Fibroblast of skin of back (primary cell): ENCODE data around the gene GPC5.
"Not testable (repeated sequence)": the region's sequence is repeated elsewhere in the genome, so short reads cannot be mapped to it uniquely, and the experiment has no call there.

Experiments used
- DNase-seq: peaks from one replicate; pipeline ENCODE4 v3.0.0-alpha.2; 2013

Gene GPC5

DNA sequence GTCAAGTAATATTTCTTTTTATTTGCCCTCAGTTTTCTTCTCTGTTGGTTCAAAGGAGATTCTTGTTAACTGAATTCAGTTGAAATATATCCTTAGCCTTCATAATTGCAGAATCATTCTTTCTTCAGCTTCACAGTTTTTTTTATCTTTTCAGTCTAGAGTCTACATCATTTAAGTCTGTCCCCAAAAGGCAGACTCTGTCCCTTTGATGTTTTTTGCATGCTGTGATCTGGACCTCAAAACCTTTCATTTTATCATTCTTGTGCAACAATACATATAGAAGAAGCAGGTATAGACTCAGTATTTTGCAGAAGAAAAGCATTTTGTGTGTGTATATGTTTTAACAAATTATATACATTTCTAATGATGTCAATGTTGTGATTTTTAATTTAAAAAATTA lies 1093.4 kb downstream of the GPC5 start:
- no peak for DNase-seq

DNA sequence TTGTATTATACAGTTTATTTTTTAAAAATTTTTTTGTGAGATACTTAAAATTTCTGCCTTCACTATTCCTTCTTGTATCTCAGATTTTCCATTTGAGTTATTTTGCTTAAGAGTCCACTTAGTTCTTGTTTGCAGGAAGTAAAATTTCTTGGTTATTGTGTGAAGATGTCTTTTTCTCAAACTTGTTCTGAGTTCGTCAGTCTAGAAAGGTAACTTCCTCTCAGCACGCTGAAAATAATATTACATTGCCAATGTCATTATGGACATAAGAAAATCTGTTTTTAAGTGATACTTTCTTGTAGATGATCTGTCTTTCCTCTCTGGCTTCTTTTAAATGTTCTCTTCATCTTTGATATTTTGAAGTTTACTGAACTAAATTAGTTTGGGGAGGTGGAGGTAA lies 1096.5 kb downstream of the GPC5 start:
- no peak for DNase-seq

- DNase-seq: no peak
These were observed 1101.8 kb downstream of the GPC5 start for GRCh38 chr13:92500192-92500591.

DNA sequence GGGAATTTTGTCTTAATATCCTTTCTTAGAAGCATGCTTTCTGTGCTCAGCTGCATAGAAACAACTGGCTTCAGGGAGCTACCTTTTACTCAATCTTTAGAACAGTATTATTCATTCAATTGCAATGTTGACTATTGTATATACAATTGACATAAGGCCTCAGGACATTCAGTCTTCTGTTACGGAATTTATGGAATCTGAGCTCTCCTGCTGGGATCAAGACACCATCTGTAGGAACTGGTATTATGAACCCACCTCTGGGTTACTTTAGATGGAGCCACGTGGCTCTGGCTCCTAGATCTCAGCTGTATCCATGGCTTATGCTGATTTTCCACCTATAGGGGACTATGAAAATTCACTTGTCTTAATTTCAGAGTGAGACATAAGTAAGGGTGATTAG lies 1112.0 kb downstream of the GPC5 start:
- DNase-seq: peak; percentile 62

DNA sequence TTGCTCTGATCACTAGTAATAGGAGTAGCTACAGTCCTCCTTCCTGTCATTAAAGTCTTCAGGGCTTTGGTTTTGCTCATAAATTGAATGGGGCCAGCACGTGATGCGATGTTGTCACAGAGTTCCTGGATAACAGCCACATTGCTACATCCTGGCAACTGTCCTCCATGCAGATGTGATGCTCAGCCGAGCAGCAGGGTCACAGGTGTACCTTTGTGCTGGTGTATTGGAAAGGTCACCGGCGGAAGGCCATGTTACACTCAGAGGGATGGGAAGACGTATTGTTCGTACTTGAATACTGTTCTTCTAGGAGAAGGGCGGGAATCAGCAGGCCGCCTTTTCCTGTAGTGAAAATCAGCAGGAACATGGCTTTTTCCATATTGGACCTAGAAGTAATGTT lies 1114.4 kb downstream of the GPC5 start:
- no peak for DNase-seq

- peak; percentile 16 for DNase-seq
These were observed 1115.3 kb downstream of the GPC5 start for GRCh38 chr13:92513672-92514071.

GRCh38 chr13:92514420-92515125 lies 1116.2 kb downstream of the GPC5 start:
- no peak for DNase-seq

GRCh38 chr13:92516878-92517277 lies 1118.5 kb downstream of the GPC5 start:
- DNase-seq: not testable (repeated sequence)

- not testable (repeated sequence) for DNase-seq
These were observed 1120.2 kb downstream of the GPC5 start for GRCh38 chr13:92518622-92519021.

GRCh38 chr13:92530364-92530763 lies 1131.9 kb downstream of the GPC5 start:
- no peak for DNase-seq

DNA sequence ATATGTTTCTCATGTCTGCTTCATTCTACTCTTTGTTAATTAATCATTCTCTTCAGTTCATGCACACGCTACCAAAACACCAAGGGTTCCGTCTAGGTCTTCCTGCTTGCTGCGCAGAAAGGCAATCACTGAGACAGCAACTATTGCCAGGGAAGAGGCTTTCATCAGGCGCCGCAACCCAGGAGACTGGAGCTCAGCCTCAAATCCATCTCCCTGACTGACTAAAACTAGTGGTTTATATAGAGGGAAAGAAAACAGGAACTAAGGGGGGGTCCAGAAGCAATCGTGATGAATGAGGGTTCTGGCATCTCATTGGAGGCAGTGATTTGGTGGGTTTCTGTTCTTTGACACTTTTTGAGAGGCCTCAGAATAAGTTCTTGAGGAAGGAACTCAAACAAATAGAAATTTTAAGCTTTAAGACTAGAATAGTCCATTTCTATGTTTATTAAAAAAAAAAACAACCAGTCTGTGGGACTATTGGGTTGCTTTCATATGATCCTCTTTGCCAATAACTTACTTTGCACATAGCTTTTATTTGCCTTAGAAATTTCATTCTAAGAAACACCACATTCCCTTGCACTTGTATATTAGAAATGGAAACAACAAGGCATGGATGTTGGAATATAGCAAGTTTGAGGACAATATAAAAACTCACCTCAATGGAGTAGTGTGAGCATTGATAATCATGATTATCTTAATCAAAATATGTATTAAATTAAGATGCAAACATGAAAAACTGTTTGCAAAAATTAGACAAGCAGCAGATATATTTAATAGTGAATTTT lies 1137.0 kb downstream of the GPC5 start:
- DNase-seq: no peak

DNA sequence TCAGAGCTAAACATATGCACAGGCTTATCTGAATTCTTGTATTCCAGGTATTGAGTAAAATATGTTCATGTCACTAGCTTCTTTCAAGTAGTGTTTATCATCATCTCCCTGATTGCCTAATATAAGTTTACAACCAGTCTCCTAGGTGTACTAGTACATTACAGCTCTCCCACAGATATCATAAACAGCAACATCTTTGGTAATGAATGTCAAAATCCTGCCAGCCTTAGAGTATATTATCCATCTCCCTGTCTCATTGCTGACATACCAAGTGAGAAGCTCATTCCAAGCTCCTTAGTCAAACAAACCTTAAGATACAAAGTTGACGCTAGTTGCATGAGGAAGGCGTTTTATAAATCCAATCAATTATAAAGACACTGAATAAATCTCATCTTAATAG lies 1139.0 kb downstream of the GPC5 start:
- DNase-seq: no peak

DNA sequence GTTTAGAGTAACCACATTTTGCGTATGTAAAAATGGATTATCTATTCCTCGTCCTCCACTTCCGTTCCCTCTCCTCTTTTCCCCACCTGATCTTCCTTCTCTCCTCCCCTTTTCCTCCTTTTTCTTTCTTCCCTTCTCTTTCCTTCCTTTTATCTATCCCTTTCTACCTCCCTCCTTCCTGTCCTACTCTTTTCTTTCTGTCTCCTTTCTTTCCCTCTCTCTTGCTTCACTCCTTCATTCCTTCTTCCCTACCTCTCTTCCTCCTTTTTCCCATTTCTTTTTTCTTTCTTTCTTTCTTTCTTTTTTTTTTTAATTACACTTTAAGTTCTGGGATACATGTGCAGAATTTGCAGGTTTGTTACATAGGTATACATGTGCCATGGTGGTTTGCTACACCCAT lies 1139.7 kb downstream of the GPC5 start:
- no peak for DNase-seq

DNA sequence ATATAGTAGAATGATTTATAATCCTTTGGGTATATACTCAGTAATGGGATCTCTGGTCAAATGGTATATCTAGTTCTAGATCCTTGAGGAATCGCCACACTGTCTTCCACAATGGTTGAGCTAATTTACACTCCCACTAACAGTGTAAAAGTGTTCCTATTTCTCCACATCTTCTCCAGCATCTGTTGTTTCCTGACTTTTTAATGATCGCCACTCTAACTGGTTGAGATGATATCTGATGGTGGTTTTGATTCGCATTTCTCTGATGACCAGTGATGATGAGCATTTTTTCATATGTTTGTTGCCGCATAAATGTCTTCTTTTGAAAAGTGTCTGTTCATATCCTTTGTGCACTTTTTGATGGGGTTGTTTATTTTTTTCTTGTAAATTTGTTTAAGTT lies 1140.7 kb downstream of the GPC5 start:
- DNase-seq: not testable (repeated sequence)

DNA sequence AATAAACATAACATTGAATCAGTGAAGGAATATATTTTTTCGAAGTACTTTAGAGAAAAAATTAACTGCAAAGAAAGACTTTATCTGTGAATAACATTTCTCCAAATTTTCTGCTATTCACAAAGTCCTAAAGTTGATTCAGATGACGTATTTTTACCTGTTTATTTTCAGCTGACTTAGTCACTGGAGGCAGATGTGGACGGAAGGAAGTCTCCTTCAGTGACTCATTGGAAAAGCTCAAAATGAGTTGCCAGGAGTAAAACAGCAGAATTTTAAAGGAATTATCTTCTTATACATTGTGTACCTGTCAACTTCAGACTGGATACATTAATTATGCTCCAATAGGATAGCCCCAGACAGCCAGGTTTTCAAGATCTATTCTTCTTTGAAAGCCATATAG lies 1148.8 kb downstream of the GPC5 start:
- peak; percentile 0 for DNase-seq

DNA sequence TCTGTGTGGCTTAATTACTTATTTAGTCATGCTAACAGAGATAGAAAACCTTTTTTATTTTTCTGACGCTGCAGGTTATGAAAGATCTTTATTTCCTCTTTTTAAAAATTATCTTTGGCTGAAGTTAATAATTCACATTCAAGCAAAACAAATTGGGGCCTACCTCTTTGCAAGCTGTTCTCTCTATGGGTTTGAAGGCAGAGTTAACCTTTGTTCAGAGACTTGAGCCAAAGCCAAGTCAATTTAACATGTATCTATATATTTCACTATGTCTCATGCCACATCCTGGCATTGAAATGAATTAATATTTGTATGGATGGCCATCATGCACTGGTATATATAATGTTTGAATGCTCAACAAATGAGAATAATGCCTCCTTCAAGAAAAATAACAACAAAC lies 1150.9 kb downstream of the GPC5 start:
- DNase-seq: no peak

- no peak for DNase-seq
These were observed 1155.2 kb downstream of the GPC5 start for GRCh38 chr13:92553470-92554114.

DNA sequence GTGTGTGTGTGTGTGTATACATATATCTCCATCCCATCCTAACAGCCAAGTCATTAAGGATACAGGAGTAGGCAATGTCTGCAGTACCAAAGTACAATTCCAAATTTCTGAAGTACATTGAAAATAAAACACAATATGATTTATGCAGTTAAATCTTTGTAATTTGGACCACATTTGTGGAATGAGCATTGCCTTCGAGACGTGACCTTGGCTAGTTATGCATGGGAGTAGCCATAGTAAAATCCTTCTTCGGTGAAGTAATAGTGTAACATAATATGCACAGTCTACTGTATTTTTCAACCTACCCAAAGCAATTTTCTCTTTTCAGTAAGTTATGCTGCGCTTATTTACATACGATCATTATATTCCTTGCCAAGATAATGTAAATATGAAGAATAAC lies 1162.5 kb downstream of the GPC5 start:
- DNase-seq: no peak

DNA sequence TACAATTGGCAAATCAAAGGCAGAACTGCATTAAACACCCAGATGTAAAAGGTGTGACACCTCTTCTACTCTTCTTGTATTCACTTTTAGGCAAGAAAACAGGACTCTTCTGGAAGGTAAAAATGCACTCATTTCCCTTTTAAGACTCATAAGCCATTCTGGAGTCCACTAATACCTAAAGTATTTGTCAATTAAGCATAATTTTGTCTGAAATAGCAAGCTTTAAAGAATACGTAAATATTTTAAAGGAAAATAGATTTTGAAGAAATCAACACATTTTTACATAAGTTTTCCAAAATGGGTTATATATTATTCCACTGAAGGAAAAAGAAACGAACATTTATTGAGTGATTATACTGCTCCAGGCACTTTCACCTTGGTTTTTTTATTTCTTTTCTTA lies 1166.5 kb downstream of the GPC5 start:
- DNase-seq: no peak

DNA sequence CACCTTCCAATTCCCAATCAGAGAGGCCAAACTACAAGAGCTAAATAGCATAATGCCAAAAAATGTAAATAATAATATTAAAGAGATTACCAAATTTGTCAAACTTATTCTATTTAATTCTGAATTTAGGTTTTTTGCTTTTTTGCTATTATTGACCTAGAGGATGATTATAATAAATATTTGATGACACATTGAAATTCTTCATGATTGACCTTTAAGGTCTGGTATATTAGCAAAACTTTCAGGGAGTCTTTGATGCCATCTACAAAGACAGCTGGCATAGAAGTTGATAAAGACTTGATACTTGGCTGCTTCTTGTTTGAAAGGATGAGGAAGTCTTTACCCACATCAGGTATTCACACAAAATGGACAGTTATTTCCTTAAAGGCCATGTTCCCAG lies 1168.3 kb downstream of the GPC5 start:
- DNase-seq: no peak

DNA sequence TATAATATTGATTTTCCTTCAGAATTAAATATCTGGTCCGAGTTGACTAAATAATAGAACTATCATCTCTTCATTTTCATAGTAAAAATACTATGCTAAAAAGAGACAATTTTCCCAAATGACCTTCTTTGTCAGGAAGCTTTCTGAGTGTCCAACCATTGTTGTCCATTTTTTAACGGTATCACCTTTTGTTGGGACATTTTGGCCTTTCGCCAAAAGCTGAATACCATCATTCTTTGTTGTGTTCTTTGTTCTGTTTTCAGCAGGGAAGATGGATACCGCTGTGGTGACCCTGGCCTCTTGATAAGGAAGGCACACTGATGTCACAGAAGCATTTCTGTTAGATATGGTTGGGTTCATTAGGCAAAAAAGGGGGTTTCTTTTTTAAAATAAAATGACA lies 1173.8 kb downstream of the GPC5 start:
- DNase-seq: no peak

- DNase-seq: peak; percentile 29
These were observed 1175.1 kb downstream of the GPC5 start for GRCh38 chr13:92573467-92574057.

DNA sequence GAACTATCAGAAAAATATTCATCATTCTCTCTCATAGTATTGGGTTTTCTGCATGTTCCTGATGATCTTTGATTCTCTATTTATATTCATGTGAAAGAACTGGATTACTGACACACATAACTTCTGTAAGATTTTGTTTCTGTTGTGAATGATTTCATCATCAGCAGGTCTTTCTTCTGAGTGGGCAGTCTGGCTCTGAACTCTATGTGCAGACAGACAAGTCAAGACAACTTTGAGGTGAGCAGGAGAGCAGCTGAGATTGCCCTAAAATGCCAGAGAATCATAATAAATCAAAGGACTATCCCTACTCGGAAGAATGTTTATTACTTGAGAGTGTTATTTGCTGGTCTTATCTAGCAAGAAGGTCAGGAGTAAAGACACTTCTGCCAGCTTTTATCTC lies 1176.1 kb downstream of the GPC5 start:
- DNase-seq: no peak
